Liver (tissue), 9 donors: ENCODE data around the gene PIR. TPM values are rescaled to one million over a fixed set of nuclear protein-coding genes. Genes with fewer than 3 reads are reported as not detected.

Source experiments
- DNase-seq: peaks from one replicate; pipeline ENCODE4 v3.0.0-alpha.2; 2017; ENCODE audit warnings: low spot score
- H3K27ac ChIP-seq, 2 donors: one replicate each; pipeline ENCODE4 v1.7.0; 2013; ENCODE audit warnings: inconsistent platforms in 2 of 2, low read length in 2 of 2, control low read depth in 1 of 2, low read depth in 1 of 2, mild to moderate bottlenecking in 1 of 2
- H3K27me3 ChIP-seq, 4 donors: one replicate each; pipeline versions ENCODE4 v1.6.1 to v1.7.0; 2013; ENCODE audit warnings: low read length in 3 of 4, inconsistent platforms in 1 of 4, mild to moderate bottlenecking in 1 of 4, moderate library complexity in 1 of 4; ENCODE audit not compliant: control insufficient read depth in 4 of 4, insufficient read depth in 4 of 4
- H3K36me3 ChIP-seq, 4 donors: one replicate each; pipeline versions ENCODE4 v1.6.1 to v1.7.0; 2013; ENCODE audit warnings: low read length in 3 of 4, mild to moderate bottlenecking in 3 of 4, low read depth in 1 of 4, moderate library complexity in 1 of 4; ENCODE audit not compliant: control insufficient read depth in 4 of 4, insufficient read depth in 3 of 4
- H3K4me1 ChIP-seq, 4 donors: one replicate each; pipeline versions ENCODE4 v1.6.1 to v1.7.0; 2013; ENCODE audit warnings: low read length in 3 of 4, mild to moderate bottlenecking in 3 of 4, moderate library complexity in 1 of 4; ENCODE audit not compliant: control insufficient read depth in 4 of 4, insufficient read depth in 4 of 4
- H3K4me3 ChIP-seq, 3 donors: one replicate each; pipeline versions ENCODE4 v1.6.1 to v1.7.0; 2013; ENCODE audit warnings: low read length in 3 of 3, control low read depth in 1 of 3, low read depth in 1 of 3, mild to moderate bottlenecking in 1 of 3
- H3K9ac ChIP-seq, 2 donors: one replicate each; pipeline ENCODE4 v1.7.0; 2013; ENCODE audit warnings: low read length in 2 of 2, mild to moderate bottlenecking in 2 of 2, moderate library complexity in 2 of 2, control low read depth in 1 of 2, low read depth in 1 of 2
- H3K9me3 ChIP-seq, 4 donors: one replicate each; pipeline versions ENCODE4 v1.6.1 to v1.7.0; 2013; ENCODE audit warnings: low read length in 3 of 4; ENCODE audit not compliant: control insufficient read depth in 4 of 4
- CTCF ChIP-seq: fragments of 150-350 bp; IDR thresholded peaks from 2 replicates; pipeline ENCODE4 v1.5.1; 2017; ENCODE audit warnings: improper control_type of control experiment, low read depth, low read length; ENCODE audit not compliant: missing input control
- EGR1 ChIP-seq, 2 donors: IDR thresholded peaks; 2 replicates each; pipeline ENCODE4 v1.6.1; 2016 to 2018; ENCODE audit warnings: antibody characterized with exemption in 2 of 2, low read depth in 2 of 2
- FOXA2 ChIP-seq: IDR thresholded peaks from 2 replicates; pipeline ENCODE4 v1.6.1; 2016; ENCODE audit warnings: antibody characterized with exemption
- GABPA ChIP-seq, 2 donors: IDR thresholded peaks in 1 of 2; conservative IDR thresholded peaks in 1 of 2; 2 replicates each; pipeline ENCODE4 v1.6.1; 2016; ENCODE audit warnings: antibody characterized with exemption in 2 of 2, mild to moderate bottlenecking in 1 of 2, moderate library complexity in 1 of 2
- HNF4G ChIP-seq: IDR thresholded peaks from 2 replicates; pipeline ENCODE4 v1.6.1; 2016; ENCODE audit warnings: antibody characterized with exemption
- MAX ChIP-seq: IDR thresholded peaks from 2 replicates; pipeline ENCODE4 v1.6.1; 2016; ENCODE audit warnings: antibody characterized with exemption
- NR2F2 ChIP-seq: IDR thresholded peaks from 2 replicates; pipeline ENCODE4 v1.6.1; 2016; ENCODE audit warnings: antibody characterized with exemption
- RAD21 ChIP-seq, 2 donors: IDR thresholded peaks; 2 replicates each; pipeline ENCODE4 v1.6.1; 2016; ENCODE audit warnings: antibody characterized with exemption in 2 of 2, mild to moderate bottlenecking in 2 of 2
- REST ChIP-seq: IDR thresholded peaks from 2 replicates; pipeline ENCODE4 v1.6.1; 2016; ENCODE audit warnings: antibody characterized with exemption, mild to moderate bottlenecking
- RXRA ChIP-seq, 2 donors: IDR thresholded peaks; 2 replicates each; pipeline ENCODE4 v1.6.1; 2017 to 2018; ENCODE audit warnings: antibody characterized with exemption in 2 of 2, mild to moderate bottlenecking in 1 of 2
- TAF1 ChIP-seq: conservative IDR thresholded peaks from 2 replicates; pipeline ENCODE4 v1.6.1; 2016; ENCODE audit warnings: antibody characterized with exemption, mild to moderate bottlenecking
- YY1 ChIP-seq: IDR thresholded peaks from 2 replicates; pipeline ENCODE4 v1.6.1; 2016; ENCODE audit warnings: antibody characterized with exemption, mild to moderate bottlenecking
- ZBTB33 ChIP-seq: IDR thresholded peaks from 2 replicates; pipeline ENCODE4 v1.6.1; 2016; ENCODE audit warnings: antibody characterized with exemption
- WGBS: extraction: QIAGEN DNeasy Blood & Tissue Kit; methylation state at CpG from one replicate; pipeline ENCODE4 v1.1.7; 2013; 5-methylcytosine and 5-hydroxymethylcytosine counted together
- polyA plus RNA-seq, 2 donors: library from polyadenylated mRNA; stranded (reverse) in 1 of 2; unstranded in 1 of 2; fragments of 200-250 nt in 1 of 2; fragments of >200 nt in 1 of 2; fragmentation: Nextera tagmentation in 1 of 2; extraction: Ambion mirVana in 1 of 2; gene quantifications; one replicate each; pipeline versions ENCODE4 v1.2.1 to v1.2.3, GENCODE V29; 2013 to 2015
- total RNA-seq, 2 donors: library from RNA; depleted of rRNA; stranded (reverse); fragments of >200 nt; gene quantifications; one replicate each; pipeline ENCODE4 v1.2.3, GENCODE V29; 2014
- donor health status: healthy.
- donor health status: healthy.
- donor health status: healthy.
- donor health status: healthy.
- donor health status: healthy.

The PIR gene
- total and polyA plus RNA-seq, 4 donors = 9.0 to 24.7 (median 17.0) TPM

GRCh38 chrX:15512401-15512965 is 19.4 kb upstream of the PIR start:
- TF ChIP-seq CTCF = no peak
- TF ChIP-seq TAF1 = no peak
- no peak for TF ChIP-seq NR2F2
- no peak for TF ChIP-seq GABPA (IDR thresholded peaks at IDR 0.05 in 1 of 2, conservative IDR thresholded peaks at IDR 0.05 in 1 of 2)
- no peak for TF ChIP-seq MAX
- no peak for TF ChIP-seq REST
- no peak for TF ChIP-seq RAD21 (IDR thresholded peaks at IDR 0.05)
- TF ChIP-seq RXRA (IDR thresholded peaks at IDR 0.05) = no peak
- TF ChIP-seq YY1 = no peak
- TF ChIP-seq ZBTB33 = no peak
- WGBS = 90% methylated on average over 4 of the region's 4 CpGs

GRCh38 chrX:15511563-15511962 is 18.4 kb upstream of the PIR start:
- Histone ChIP-seq H3K9me3 (no peaks in the 10 kb centered on the region), H3K27me3 (no peaks in the 10 kb centered on the region), H3K27ac (no peak overlapping the region), H3K4me3 (no peak overlapping the region), H3K4me1 (no peaks in the 10 kb centered on the region), H3K9ac (no peak overlapping the region), H3K36me3 (no peaks in the 10 kb centered on the region)
- no peak for DNase-seq
- TF ChIP-seq HNF4G = no peak
- no peak for TF ChIP-seq NR2F2
- TF ChIP-seq GABPA (IDR thresholded peaks at IDR 0.05 in 1 of 2, conservative IDR thresholded peaks at IDR 0.05 in 1 of 2) = no peak
- no peak for TF ChIP-seq RXRA (IDR thresholded peaks at IDR 0.05)
- no peak for TF ChIP-seq FOXA2
- TF ChIP-seq ZBTB33 = no peak
- TF ChIP-seq MAX = no peak
- no peak for TF ChIP-seq EGR1 (IDR thresholded peaks at IDR 0.05; ENCODE audit: low read depth in 2 of 2)
- TF ChIP-seq CTCF = no peak
- no peak for TF ChIP-seq REST
- TF ChIP-seq TAF1 = no peak
- 44% methylated on average over 1 of the region's 1 CpG for WGBS

More at GRCh38 chrX:15512401-15512965, 19.4 kb upstream of the PIR start:
- Histone ChIP-seq H3K9me3 (no peaks in the 10 kb centered on the region), H3K27me3 (no peaks in the 10 kb centered on the region), H3K4me1 (no peaks in the 10 kb centered on the region), H3K4me3 (no peak overlapping the region), H3K27ac (no peak overlapping the region), H3K36me3 (no peaks in the 10 kb centered on the region), H3K9ac (no peak overlapping the region)
- no peak for DNase-seq
